ENCODE results near the gene PTPRM.

Gene PTPRM

DNA sequence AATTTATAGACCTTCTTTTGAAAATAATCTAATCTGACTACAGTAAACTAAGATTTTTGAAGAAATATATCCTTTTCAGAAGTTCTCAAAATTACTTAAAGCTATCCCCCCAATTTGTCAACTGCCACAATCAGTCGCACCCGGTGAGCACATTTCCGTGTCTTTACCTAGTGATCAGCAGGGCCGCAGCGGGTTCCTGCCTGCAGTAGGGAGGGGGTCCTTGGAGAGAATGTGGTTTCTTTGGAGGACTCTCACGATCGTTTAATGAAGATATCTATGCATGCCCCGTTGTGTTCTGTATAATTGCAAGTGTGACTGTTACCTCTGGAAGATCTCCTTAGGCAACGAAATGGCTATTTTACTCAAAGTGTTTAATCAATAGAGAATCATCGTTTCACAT lies 790.2 kb downstream of the PTPRM start:
- no peak for DNase-seq

DNA sequence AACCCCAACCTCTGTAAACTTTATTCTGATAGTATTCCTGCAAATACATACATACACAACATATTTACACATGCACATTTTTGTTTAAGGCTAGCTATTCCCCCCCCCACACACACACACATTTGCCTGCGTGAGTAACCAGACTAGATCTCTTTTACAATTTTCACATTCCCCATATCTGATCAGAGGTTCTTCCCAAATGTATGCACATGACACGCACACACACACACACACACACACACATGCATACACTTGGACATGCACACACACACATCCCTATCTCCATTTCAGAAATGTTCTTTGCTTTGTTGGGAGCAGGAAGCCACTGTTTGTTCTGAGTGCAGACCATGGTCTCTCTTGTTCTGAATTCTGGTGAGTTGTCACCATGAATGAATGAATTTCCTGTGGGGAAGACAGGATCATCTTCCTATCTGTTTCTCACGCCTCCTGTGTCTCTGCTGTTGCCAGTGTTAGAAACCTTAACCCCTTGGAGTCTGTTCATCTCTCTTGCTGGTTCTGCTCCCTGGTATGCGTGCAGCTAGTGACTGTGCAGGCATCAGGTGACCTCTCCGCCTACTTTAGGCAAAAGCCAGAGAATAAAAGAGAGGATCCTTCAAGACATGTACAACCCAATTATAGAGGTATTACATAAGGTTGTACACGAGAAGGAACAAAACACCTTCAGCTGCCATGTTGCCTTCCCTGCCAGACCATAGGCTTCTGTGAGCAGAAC lies 791.1 kb downstream of the PTPRM start:
- no peak for DNase-seq

- DNase-seq = no peak
Measured at GRCh38 chr18:8359076-8359475, 792.0 kb downstream of the PTPRM start.

- DNase-seq = no peak
Measured at GRCh38 chr18:8359481-8359880, 792.4 kb downstream of the PTPRM start.

- no peak for DNase-seq
Measured at GRCh38 chr18:8361941-8362471, 794.9 kb downstream of the PTPRM start.

GRCh38 chr18:8362863-8363262 lies 795.7 kb downstream of the PTPRM start:
- no peak for DNase-seq

DNA sequence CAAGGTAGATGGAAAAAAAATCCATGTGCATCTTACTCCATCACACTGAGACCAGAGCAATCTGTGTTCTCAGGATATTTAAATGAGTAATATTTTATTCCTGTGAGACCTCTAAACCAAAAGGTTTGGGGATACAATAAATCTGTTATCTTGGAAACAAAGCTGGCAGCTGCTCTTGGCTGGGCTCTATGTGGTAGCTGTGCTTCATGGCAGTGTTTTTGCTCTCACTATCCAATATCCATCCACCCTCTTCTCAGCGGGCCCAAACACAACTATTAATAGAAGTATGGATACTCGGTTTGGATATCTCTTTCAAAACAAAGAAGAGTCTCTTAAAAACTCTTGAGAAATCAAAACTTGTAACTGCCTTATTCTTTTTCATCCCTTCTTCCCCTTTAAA lies 797.3 kb downstream of the PTPRM start:
- DNase-seq = no peak

DNA sequence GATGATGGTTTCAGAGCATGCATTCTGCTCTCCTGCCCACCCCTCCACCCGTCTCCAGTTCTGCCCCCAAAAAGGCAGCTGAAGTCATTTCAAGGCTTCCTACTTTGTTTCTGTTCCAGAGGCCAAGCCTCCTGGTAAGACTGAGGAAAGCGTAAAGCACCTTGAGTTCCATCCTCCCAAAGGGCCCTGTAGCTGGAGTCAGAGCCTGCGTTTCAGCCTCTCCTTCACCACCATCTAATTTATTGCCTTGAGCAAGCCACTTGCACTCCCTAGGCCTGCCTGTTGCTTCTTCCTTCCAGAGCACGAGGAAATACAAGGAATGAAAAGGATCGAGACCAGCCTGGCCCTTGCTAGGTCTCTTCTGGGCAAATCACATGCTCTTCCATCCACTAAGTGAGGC lies 797.9 kb downstream of the PTPRM start:
- DNase-seq = no peak

GRCh38 chr18:8365528-8365927 lies 798.4 kb downstream of the PTPRM start:
- DNase-seq = no peak

GRCh38 chr18:8366070-8366469 lies 799.0 kb downstream of the PTPRM start:
- DNase-seq = no peak

DNA sequence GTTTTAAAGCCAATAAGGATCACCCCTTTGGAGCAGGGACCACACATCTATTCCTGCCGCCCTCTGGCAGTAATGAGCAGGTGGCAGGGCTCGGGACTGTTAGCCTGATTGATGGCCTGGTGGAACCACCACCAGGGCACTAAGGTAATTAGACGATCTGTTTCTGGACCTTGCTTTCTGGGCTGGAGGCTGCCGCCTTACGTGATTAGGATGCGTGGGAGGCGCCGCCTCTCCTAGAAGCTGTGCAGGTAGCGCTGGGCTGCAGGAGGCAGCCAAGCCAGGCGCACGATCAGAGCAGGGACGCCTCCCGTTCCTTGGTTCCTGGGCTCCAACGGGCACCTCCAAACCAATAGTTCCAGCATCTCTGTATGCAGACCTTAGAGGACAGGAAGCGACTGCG lies 799.5 kb downstream of the PTPRM start:
- no peak for DNase-seq

DNA sequence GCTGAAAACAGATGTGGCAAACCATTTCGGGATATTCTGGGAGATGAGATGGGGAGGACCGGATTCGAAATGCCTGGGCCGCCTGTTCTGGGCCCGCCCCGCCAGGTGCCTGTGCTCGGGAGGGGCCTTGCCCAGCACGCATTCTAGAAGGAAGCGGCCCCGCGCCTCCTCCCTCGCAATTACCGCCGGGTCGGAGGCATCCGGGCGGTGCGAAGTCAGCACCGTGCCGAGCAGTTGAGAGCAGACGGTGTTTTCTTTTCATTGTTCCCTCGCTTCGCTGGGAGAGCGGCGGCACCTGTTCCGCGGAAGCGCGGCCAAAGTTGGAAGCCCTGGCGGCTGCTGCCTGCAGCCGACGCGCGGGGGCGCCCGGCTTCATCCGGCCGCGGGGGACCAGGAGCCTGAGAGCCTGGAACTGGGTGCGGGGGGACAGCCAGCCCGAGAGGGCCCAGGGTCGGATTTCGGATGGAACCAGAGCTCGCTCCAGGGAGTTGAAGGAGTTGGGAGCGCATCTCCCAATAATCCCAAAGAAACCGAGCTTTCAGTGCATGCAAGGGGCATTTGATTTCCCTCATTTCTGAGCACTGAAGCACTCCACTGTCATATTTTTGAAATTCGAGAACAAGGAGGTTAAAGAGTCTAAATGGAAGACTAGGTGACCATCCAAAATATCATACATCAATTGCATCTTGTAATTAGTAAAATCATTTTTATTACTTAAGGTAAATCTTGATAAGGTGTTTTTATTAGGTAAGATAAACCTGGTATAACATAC lies 800.3 kb downstream of the PTPRM start:
- DNase-seq = peak; percentile 57

DNA sequence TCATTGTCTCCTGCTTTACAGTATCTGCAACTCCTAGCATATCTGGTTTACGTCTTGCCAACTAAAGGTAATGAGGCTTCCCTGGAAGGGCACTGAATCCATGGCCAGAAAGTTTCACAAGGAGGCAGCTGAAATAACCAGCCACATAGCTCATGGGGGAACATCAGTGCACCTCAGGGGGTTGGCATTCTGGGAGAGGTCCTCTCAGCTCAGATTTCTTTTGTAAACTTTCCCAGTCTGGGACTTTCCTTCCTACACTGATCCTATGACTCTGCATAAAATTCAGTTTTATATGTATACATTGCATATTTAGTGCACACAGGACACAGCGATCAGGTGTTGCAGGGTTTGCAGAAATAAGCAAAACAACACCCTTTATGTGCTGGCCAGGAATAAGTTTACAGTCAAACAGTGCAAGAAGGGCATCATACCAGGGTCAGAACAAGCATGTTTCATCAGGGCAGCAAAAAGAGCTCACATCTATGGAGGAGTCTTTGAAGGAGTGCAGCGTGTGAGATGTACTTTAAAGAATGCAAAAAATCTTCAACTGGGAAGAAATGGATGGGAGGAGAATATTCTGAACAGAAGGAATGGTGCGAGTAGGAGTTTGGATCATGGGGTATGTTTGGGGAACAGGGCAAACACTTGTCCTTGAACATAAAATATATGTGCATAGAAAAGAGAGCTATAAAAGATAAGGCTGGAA lies 801.5 kb downstream of the PTPRM start:
- no peak for DNase-seq

DNA sequence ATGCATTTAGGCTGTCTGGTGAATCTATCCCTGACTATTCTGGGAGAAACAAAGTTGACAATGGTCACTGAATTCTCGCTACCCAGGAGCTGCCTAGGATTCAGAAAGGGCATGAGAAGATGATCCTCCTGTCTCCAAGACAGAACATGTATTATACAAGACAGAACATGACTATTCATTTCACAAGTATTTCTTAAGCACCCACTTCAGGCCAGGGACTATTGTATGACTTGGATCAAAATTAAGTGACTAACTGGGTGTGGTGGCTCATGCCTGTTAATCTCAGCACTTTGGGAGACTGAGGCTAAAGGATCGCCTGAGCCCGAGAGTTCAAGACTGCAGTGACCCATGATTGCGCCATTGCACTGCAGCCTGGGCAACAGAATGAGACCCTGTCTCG lies 806.4 kb downstream of the PTPRM start:
- DNase-seq = no peak

DNA sequence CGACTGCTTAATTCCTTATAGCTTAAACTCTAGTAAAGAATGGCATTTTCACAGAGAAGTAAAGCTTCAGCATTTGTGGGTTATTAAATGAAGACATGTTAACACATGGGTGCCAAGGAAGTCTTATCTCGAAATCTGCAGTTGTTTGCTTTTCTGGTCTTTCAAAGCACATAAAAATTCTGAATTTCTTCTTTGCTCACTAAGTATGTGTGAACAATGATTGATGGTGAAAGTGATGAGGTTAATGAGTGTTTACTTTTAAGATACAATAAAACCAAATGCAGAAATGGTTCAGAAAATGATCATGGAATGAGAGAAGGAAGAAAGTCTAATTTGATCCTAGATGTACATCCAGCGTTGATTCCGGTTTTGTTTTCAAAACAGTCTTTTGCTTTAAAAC lies 807.6 kb downstream of the PTPRM start:
- DNase-seq = no peak

DNA sequence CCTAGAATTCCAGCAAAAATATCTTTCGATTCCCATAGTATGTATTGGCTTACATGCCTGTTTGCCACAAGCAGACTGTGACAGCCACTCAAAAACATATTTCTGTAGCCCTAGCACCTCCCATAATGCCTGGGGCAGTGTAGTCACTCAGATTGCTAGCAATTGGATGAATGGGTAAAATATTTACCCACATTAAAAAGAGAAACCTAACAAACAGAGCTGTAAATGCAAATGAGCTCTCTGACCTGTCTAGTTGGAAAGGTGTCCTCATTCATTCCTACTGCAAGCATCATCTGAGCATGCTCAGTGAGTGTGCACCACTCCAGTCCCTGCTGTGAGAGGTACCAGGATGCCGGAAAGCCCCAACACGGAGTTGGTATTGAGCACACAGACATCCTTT lies 808.1 kb downstream of the PTPRM start:
- DNase-seq = no peak

DNA sequence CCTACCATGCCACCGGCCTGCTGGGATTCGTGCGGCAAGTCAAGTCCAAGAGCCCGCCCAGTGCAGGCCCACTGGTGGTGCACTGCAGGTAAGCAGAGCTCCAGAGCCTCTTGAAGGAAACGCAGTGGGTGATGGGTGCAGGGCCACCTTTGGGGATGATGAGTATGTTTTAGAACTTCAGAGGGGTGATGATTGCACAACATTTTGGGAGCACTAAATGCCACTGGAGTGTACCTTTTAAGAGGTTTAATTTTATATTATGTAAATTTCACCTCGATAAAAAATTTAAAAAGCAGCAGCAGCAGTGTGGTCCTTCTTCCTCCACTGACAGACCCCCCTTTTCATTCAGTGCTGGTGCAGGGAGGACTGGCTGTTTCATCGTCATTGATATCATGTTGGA lies 809.0 kb downstream of the PTPRM start:
- no peak for DNase-seq

DNA sequence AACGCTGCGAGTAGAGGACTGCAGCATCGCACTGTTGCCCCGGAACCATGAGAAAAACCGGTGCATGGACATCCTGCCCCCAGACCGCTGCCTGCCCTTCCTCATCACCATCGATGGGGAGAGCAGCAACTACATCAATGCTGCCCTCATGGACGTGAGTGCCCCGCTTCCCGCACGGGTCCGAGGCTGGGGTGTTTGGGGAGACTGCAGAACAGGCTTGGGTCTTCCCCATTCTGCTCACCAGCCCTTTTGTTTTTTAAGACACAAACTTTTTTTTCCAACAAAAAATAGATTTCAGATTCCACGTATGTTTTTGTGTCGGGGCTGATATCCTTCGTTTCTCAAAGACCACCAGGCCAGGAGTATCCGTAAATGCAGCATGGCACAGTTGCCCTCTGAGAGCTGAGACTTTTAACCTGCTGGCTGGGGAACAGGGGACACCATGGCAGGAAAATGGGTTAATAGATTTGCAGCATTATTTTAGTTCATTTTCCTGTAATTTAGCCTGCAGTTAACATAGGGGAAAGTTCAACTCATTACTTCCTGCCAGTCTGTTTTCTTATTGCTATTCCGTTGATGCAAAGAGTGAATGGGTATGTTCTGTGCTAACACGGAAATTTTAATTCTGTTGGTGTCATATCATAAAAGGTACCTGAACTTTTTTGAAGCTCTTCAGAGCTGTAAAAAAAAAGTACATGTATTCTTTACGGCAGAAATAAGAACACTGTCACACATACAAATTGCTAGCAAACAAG lies 812.2 kb downstream of the PTPRM start:
- no peak for DNase-seq

- DNase-seq = no peak
Measured at GRCh38 chr18:8380006-8380405, 812.9 kb downstream of the PTPRM start.

DNA sequence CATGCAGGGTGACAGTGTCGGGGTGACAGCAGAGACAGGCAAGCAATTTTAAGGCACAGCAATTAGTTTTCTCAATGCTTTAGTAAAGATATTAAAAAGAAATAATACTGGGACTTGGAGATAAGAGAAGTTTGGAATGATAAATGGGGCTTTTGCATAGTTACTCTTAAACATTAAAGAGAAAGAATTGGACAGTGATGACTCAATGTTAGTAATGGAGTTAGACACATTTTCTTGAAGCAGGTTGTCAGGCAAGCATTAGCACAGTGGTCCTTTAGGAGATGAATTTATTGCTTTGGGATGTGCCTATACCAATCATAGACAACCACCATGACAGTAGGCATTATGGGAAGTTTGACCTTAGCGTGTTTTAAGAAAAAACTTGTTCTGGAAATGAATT lies 813.8 kb downstream of the PTPRM start:
- no peak for DNase-seq

- no peak for DNase-seq
Measured at GRCh38 chr18:8381821-8382459, 814.8 kb downstream of the PTPRM start.

GRCh38 chr18:8385400-8385799 lies 818.3 kb downstream of the PTPRM start:
- DNase-seq = no peak
